ENCODE results near the gene GALT. TPM values are rescaled to one million over a fixed set of nuclear protein-coding genes. Genes with fewer than 3 reads are reported as not detected.

Gene GALT
- total and polyA plus RNA-seq, 7 experiments from 2014 or later, result 57.6 to 217 (median 158) TPM

DNA sequence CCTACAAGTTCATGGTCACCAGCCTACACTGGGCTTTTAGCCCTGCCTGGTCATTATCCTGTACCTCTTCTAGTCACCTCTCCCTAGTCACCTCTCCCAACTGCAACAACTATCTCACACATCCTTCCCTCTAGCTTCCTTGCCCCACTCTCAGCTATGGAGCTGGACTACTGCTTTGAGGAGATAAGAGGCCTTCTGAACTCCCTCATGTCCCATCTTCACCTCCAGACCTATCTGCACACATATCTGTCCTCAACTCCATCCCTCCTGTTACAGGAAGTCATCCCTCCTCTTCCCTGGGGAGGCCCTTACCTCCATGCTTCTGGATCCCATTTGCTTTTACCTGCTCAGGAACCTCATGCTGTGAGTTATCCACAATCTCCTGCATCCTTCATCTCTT, 40.3 kb upstream of the GALT start:
- Histone ChIP-seq H3K4me3 (ENCODE audit: low read length) (no peak overlapping the region), H3K36me3 (ENCODE audit: control insufficient read depth in 2 of 3, insufficient read depth in 3 of 3, low read length in 3 of 3) (no peaks in the 10 kb centered on the region), H3K9me3 (ENCODE audit: control insufficient read depth in 2 of 3, low read length in 3 of 3) (no peaks in the 10 kb centered on the region), H3K27ac (ENCODE audit: low read depth, low read length) (no peak overlapping the region), H3K27me3 (ENCODE audit: control insufficient read depth in 2 of 2, insufficient read depth in 2 of 2, low read length in 2 of 2) (no peaks in the 10 kb centered on the region), H3K4me1 (ENCODE audit: control insufficient read depth in 2 of 2, insufficient read depth in 2 of 2, low read length in 2 of 2) (peaks cover 3 to 7% of the 10 kb centered on the region in 2 donors)
- intact Hi-C loops (cut with micrococcal nuclease), result no loop called here
- H3K4me3 Mint-ChIP-seq, result no peak overlapping the region
- CTCF ChIA-PET, result interaction anchor here (1.0 to 1.5 kb wide), 2 partner anchors 8 to 12 kb away, joined by 4 read pairs; no protein-coding TSS in a partner anchor
- no peaks in the 10 kb centered on the region for H3K36me3 Mint-ChIP-seq
- DNase-seq (no peak), ATAC-seq (no peak)
- peaks cover 0 to 10% (median 5%) of the 10 kb centered on the region in 5 donors for H3K27me3 Mint-ChIP-seq
- peaks cover under 1 to 14% (median 9%) of the 10 kb centered on the region in 7 donors for H3K4me1 Mint-ChIP-seq
- H3K9me3 Mint-ChIP-seq, result peaks cover 0 to 2% (median 0%) of the 10 kb centered on the region in 11 donors
- POLR2A ChIA-PET, result no interaction called here
- H3K27ac Mint-ChIP-seq, result no peak overlapping the region

DNA sequence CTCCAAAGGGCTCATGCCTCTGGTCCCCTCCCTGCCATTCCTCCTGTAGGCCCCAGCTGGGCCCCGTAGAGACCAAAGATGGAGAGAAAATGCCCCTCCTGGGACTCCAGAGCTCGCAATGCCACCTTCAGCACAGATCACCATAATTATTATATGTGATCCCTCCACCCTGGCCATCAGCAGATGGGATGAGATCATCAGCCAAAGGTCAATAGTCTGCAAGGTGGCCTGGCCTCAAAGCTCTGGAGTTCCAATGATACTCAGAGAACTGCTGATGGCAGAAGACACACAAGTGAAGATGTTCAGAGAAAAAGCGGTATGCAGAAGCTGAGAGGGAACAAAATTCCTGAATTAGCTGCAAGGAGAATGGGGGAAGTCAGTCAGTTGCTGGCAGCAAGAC, 39.6 kb upstream of the GALT start:
- ChIA-PET POLR2A (interaction anchor here (0.8 kb wide), 1 partner anchor 10 kb away, joined by 3 read pairs; no protein-coding TSS in a partner anchor), CTCF (no interaction called here)
- peaks cover 6 to 19% (median 12%) of the 10 kb centered on the region in 7 donors for H3K4me1 Mint-ChIP-seq
- Histone ChIP-seq H3K27me3 (ENCODE audit: control insufficient read depth in 2 of 2, insufficient read depth in 2 of 2, low read length in 2 of 2) (no peaks in the 10 kb centered on the region), H3K36me3 (ENCODE audit: control insufficient read depth in 2 of 3, insufficient read depth in 3 of 3, low read length in 3 of 3) (no peaks in the 10 kb centered on the region), H3K4me3 (ENCODE audit: low read length) (no peak overlapping the region), H3K4me1 (ENCODE audit: control insufficient read depth in 2 of 2, insufficient read depth in 2 of 2, low read length in 2 of 2) (peaks cover 5 to 9% of the 10 kb centered on the region in 2 donors), H3K27ac (ENCODE audit: low read depth, low read length) (no peak overlapping the region), H3K9me3 (ENCODE audit: control insufficient read depth in 2 of 3, low read length in 3 of 3) (no peaks in the 10 kb centered on the region)
- intact Hi-C loops (cut with micrococcal nuclease), result no loop called here
- no peaks in the 10 kb centered on the region for H3K36me3 Mint-ChIP-seq
- DNase-seq (no peak), ATAC-seq (no peak)
- H3K9me3 Mint-ChIP-seq, result no peaks in the 10 kb centered on the region
- peaks cover 0 to 10% (median 5%) of the 10 kb centered on the region in 5 donors for H3K27me3 Mint-ChIP-seq
- H3K27ac Mint-ChIP-seq, result no peak overlapping the region
- no peak overlapping the region for H3K4me3 Mint-ChIP-seq

DNA sequence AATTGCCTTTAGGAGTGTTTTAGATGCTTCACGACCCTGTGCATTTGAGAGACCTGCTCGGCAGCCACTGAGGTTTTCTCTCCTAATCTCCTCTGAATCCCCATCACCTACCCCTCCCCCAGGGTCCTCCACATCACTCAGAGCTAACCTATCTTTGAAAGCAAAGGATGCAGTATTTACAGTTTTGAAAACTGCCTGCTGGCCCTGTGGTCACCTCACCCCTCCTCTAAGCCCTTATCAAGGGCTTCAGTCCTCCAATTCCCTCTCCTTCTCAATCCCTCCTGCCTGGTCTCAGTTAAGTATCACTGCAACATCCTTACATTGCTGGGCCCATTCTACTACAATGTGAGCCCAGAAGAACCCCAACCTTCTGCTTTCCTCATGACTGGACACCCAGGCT, 39.1 kb upstream of the GALT start:
- Histone ChIP-seq H3K9me3 (ENCODE audit: control insufficient read depth in 2 of 3, low read length in 3 of 3) (no peaks in the 10 kb centered on the region), H3K4me3 (ENCODE audit: low read length) (no peak overlapping the region), H3K27me3 (ENCODE audit: control insufficient read depth in 2 of 2, insufficient read depth in 2 of 2, low read length in 2 of 2) (no peaks in the 10 kb centered on the region), H3K27ac (ENCODE audit: low read depth, low read length) (no peak overlapping the region), H3K4me1 (ENCODE audit: control insufficient read depth in 2 of 2, insufficient read depth in 2 of 2, low read length in 2 of 2) (peaks cover 5 to 10% of the 10 kb centered on the region in 2 donors), H3K36me3 (ENCODE audit: control insufficient read depth in 2 of 3, insufficient read depth in 3 of 3, low read length in 3 of 3) (no peaks in the 10 kb centered on the region)
- H3K9me3 Mint-ChIP-seq, result no peaks in the 10 kb centered on the region
- ChIA-PET CTCF (no interaction called here), POLR2A (interaction anchor here (0.8 kb wide), 1 partner anchor 10 kb away, joined by 3 read pairs; no protein-coding TSS in a partner anchor)
- H3K4me3 Mint-ChIP-seq, result no peak overlapping the region
- no peaks in the 10 kb centered on the region for H3K36me3 Mint-ChIP-seq
- no peak overlapping the region for H3K27ac Mint-ChIP-seq
- H3K27me3 Mint-ChIP-seq, result peaks cover 0 to 10% (median 5%) of the 10 kb centered on the region in 5 donors
- ATAC-seq, result no peak
- DNase-seq, result no peak
- intact Hi-C loops (cut with micrococcal nuclease), result no loop called here
- peaks cover 6 to 19% (median 14%) of the 10 kb centered on the region in 7 donors for H3K4me1 Mint-ChIP-seq

DNA sequence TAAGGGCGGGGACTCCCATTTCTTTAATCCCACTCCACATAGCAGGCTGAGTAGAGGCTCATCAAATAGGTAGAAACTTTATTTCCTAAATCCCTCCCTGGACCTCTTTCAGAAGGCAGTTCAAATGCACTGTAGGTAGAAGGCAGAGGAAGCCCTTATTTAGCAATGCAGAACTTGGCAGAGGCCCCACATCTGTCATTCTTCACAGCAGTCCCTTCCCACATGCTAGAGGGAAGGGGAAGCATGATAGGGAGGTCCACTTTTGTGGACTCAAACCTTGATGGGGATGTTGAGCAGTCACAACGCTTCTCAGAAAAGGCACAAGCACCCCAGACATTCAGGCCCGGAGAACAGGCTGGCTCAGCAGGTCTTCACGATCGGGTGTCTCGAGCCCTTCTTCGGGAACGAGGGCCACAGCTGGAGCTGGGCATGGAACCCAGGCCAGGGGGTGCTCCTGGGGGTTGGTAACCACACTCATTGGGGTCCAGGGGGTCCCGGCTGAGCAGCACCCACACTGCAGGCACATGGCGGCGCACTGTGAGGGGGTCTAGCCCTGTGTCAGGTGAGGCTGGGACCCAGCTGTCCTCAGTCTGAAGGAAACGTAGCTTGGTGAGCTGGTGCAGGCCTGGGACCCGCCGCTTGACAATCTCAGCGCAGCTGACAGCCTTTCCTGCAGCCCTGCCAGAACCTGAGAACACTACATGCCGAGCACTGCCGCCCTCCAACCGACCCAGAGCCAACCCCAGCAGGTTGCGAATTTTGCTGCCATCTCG, 35.9 kb upstream of the GALT start:
- Mint-ChIP-seq H3K27me3 (no peaks in the 10 kb centered on the region), H3K9me3 (peaks cover 0 to 1% (median 0%) of the 10 kb centered on the region in 11 donors), H3K4me1 (peaks cover 6 to 28% (median 20%) of the 10 kb centered on the region in 7 donors), H3K27ac (peak overlapping the region in 7 of 9 donors; percentile 1 to 93 (median 52)), H3K4me3 (peak overlapping the region; percentile 25 to 96 (median 90)), H3K36me3 (peaks cover 0 to 7% (median 0%) of the 10 kb centered on the region in 5 donors)
- intact Hi-C loops (cut with micrococcal nuclease), result loop anchor here (5.0 to 10.0 kb wide), 6 partner anchors 37 to 793 kb away; partner anchors contain the start of genes GALT (in 2 of the 2), DNAJB5 (in 1 of the 2), ENHO (in 1 of the 2) and KIF24 (in 1 of the 2)
- Histone ChIP-seq H3K27ac (ENCODE audit: low read depth, low read length) (no peak overlapping the region), H3K27me3 (ENCODE audit: control insufficient read depth in 2 of 2, insufficient read depth in 2 of 2, low read length in 2 of 2) (no peaks in the 10 kb centered on the region), H3K9me3 (ENCODE audit: control insufficient read depth in 2 of 3, low read length in 3 of 3) (no peaks in the 10 kb centered on the region), H3K36me3 (ENCODE audit: control insufficient read depth in 2 of 3, insufficient read depth in 3 of 3, low read length in 3 of 3) (peaks cover 0 to 21% (median 0%) of the 10 kb centered on the region in 3 experiments), H3K4me3 (ENCODE audit: low read length) (peak overlapping the region; percentile 89), H3K4me1 (ENCODE audit: control insufficient read depth in 2 of 2, insufficient read depth in 2 of 2, low read length in 2 of 2) (peaks cover 10 to 17% of the 10 kb centered on the region in 2 donors)
- CTCF ChIA-PET, result interaction anchor here (0.8 to 7.5 kb wide), 7 partner anchors 10 to 92 kb away, joined by 3 to 98 read pairs (median 4); partner anchors contain the start of genes DCTN3, GALT and SIGMAR1
- POLR2A ChIA-PET, result interaction anchor here (0.9 to 3.9 kb wide), 6 partner anchors 10 to 37 kb away, joined by 3 to 55 read pairs (median 8); partner anchors contain the start of genes DCTN3, GALT and SIGMAR1
- DNase-seq (no peak), ATAC-seq (no peak)

DNA sequence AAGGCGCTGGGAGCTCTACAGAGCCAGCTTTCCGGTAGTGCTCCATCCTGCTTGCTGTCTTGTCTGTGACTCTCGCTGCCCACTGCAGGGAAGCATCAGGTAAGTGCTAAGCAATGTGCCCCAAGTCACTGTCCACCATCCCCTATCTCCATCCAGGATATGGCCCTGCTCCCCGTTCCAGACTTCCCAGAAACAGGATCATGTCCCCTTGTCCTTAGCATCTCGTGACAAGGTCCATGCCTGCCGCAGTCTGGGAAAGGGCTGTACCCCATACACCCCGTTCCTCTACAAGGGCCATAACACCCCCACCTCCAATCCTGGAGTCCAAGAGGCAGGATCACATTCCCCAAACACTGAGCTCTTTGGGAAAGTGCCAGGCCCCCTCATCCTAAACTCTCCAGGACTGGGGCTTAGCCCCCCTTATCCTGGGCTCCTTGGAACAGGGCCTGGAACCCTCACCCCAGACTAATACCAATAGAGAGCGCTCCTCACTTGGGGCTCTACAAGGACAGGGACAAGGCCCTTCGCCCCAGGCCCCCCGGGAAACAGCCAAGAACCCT, 35.1 kb upstream of the GALT start:
- peak overlapping the region; percentile 87 for H3K27ac ChIP-seq (ENCODE audit: low read depth, low read length)
- ChIA-PET CTCF (interaction anchor here (0.6 to 7.5 kb wide), 8 partner anchors 8 to 91 kb away, joined by 3 to 98 read pairs (median 4); partner anchors contain the start of genes DCTN3, GALT and SIGMAR1), POLR2A (interaction anchor here (0.9 to 3.9 kb wide), 9 partner anchors 9 to 53 kb away, joined by 3 to 55 read pairs (median 4); partner anchors contain the start of genes DCTN3, GALT and SIGMAR1)
- peak overlapping the region; percentile 84 to 96 (median 93) for H3K27ac Mint-ChIP-seq
- H3K9me3 ChIP-seq (ENCODE audit: control insufficient read depth in 2 of 3, low read length in 3 of 3), result no peaks in the 10 kb centered on the region
- peak overlapping the region; percentile 89 for H3K4me3 ChIP-seq (ENCODE audit: low read length)
- peak in 1 of 9 donors; percentile 31 for DNase-seq
- peak overlapping the region; percentile 84 to 96 (median 90) for H3K4me3 Mint-ChIP-seq
- H3K9me3 Mint-ChIP-seq, result peaks cover 0 to 1% (median 0%) of the 10 kb centered on the region in 11 donors
- H3K27me3 Mint-ChIP-seq, result no peaks in the 10 kb centered on the region
- H3K27me3 ChIP-seq (ENCODE audit: control insufficient read depth in 2 of 2, insufficient read depth in 2 of 2, low read length in 2 of 2), result no peaks in the 10 kb centered on the region
- H3K4me1 ChIP-seq (ENCODE audit: control insufficient read depth in 2 of 2, insufficient read depth in 2 of 2, low read length in 2 of 2), result peaks cover 10 to 17% of the 10 kb centered on the region in 2 donors
- intact Hi-C loops (cut with micrococcal nuclease), result loop anchor here (5.0 to 10.0 kb wide), 6 partner anchors 36 to 794 kb away; partner anchors contain the start of genes GALT (in 2 of the 2), DNAJB5 (in 1 of the 2), ENHO (in 1 of the 2) and KIF24 (in 1 of the 2)
- peaks cover 6 to 28% (median 20%) of the 10 kb centered on the region in 7 donors for H3K4me1 Mint-ChIP-seq
- ATAC-seq, result peak; percentile 1
- peaks cover 0 to 28% (median 0%) of the 10 kb centered on the region in 3 experiments for H3K36me3 ChIP-seq (ENCODE audit: control insufficient read depth in 2 of 3, insufficient read depth in 3 of 3, low read length in 3 of 3)
- peaks cover 3 to 11% (median 4%) of the 10 kb centered on the region in 5 donors for H3K36me3 Mint-ChIP-seq

Data from naive thymus-derived CD4-positive, alpha-beta T cell (primary cell).